GM19240 (cell line): Measurements from ENCODE around the gene PCYOX1L.

Experiments used
- DNase-seq: peaks from one replicate; pipeline ENCODE4 v3.0.0; 2011; ENCODE audit warnings: low spot score; ENCODE audit not compliant: insufficient read length

The PCYOX1L gene, protein sequence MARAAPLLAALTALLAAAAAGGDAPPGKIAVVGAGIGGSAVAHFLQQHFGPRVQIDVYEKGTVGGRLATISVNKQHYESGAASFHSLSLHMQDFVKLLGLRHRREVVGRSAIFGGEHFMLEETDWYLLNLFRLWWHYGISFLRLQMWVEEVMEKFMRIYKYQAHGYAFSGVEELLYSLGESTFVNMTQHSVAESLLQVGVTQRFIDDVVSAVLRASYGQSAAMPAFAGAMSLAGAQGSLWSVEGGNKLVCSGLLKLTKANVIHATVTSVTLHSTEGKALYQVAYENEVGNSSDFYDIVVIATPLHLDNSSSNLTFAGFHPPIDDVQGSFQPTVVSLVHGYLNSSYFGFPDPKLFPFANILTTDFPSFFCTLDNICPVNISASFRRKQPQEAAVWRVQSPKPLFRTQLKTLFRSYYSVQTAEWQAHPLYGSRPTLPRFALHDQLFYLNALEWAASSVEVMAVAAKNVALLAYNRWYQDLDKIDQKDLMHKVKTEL

GRCh38 chr5:149357370-149358293 is at the start of gene PCYOX1L:
Gene PCYOX1L, plus strand, starts transcription at chr5:149358046. Its CDS starts 23 bp downstream, at chr5:149358069.
- peak; percentile 89 for DNase-seq

GRCh38 chr5:149309354-149309753 is 48.5 kb upstream of the PCYOX1L start:
- DNase-seq, result no peak

DNA sequence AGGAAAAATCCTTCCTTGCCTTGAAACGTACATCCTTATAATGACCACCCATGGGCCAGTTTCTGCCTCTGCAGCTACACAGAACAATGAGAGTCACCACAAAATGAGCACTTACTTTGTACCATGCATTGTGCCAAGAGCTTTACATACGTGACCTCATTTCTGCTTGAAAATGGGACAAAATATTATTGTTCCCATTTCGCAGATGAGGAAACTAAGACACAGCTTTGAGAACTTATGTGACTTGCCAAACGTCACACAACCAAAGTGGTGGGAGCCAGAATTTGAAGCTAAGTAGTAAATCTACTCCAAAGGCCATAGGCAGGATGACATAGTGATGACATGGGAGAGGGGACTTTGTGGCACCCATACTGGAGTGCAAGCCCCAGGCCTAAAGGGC is 47.4 kb upstream of the PCYOX1L start:
- DNase-seq, result no peak

DNA sequence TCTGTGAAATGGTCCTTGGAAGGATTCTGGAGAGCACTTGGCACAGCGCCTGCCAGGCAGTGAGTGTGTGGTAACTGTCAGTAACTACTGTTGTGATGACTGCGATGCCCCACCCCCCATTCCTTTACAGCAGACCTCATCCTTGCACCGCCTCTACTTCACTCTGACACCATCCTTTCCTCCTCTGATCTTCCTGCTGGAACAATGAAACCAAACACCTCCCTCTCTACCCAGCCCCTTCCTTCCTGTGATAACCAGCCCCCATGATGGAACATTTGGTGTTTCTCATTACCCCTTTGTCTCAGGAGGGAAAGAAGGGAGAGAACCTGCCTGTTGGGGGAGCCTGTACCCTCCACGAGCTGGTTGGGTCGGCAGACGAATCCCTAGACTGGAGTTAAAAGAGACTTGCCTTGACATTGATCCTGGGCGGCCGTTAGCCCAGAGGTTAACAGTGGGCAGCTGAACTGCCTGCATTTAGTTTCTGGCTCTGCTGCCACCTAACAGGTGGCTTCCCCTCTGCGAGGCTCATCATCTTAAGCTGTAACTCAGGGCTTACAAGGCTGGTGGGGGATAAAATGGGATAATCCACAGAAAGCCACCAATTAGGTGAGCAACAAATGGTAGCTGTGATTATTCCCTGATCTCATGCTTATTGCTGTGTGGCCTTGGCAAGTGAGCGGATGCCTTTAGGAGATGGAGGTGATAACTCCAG is 46.7 kb upstream of the PCYOX1L start:
- no peak for DNase-seq

DNA sequence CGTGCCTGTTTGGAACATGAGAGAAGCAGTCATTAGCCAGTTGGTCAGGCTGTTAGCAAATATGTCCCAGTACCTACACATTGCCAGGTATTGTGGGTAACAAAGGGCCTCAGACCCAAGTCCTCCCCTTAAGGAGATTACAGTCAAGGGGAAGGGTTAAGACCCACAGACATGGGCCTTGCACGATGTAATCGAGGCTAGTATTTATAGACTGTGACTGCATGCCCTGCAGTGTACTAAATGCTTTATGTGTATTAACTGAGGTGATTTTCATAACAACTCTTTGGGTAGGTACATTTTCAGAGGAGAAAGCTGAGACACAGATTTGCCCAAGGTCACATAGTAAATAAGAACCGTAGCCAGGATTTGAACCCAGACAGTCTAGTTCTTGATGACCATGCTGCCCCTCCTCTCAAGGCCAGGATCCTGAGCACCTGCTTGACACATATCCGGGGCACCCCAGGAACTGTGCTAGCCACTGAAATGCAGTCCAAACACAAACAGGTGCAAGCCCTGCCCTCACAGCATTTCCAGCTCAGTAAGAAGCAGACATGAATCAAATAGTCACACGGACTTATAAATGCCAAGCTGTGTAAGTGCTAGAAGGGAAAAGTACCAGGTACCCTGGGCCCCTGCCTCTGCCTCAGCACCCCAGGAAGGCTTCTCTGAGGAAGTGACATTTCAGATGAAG is 44.5 kb upstream of the PCYOX1L start:
- no peak for DNase-seq

DNA sequence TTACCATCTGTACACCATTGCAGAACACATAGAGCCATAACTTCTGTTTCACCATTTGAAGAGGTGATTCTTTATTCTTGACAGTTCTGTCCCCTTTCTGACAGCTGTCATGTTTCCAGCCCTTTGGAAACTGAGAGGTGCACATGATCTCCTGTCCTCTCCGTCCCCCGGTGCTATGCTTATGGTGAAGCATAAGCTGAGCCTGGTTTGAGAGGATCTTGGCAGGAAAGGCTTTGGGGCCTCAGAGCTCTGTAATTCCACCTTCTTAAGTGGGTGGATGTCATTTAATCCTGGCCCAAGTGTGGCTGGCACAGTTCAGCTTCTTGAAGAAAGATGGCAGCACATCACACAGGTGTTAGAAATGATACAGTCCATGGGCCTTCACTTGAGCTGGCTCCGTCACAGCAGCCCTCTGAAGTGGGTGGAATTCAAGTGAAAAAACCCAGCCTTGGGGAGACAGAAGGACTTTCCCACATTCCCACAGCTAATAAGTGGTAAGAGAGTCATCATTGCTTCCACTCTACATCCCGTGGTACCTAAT is 43.2 kb upstream of the PCYOX1L start:
- DNase-seq, result no peak

DNA sequence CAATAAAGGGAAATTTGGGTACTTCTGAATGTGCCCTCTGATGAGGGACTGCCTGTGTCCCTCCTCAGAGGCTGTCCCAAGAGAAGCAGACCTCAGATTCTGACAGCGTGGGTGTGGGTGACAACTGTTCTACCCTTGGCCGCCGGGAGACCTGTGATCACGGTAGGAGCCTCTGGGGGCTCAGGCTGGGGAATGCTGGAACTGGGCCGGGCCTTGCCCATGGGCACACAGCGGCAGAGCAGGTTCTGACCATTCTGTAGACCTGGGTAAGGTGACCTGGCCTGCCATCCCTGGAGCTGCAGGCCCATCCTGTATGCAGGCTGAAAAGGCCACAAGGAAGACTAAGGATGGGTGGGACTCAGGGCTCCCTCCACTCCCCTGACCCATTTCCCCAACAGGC is 42.1 kb upstream of the PCYOX1L start:
- no peak for DNase-seq

- DNase-seq, result no peak
These were observed 40.4 kb upstream of the PCYOX1L start for GRCh38 chr5:149317281-149318048.

GRCh38 chr5:149319174-149319573 is 38.7 kb upstream of the PCYOX1L start:
- DNase-seq, result no peak

- no peak for DNase-seq
These were observed 37.0 kb upstream of the PCYOX1L start for GRCh38 chr5:149320791-149321330.

DNA sequence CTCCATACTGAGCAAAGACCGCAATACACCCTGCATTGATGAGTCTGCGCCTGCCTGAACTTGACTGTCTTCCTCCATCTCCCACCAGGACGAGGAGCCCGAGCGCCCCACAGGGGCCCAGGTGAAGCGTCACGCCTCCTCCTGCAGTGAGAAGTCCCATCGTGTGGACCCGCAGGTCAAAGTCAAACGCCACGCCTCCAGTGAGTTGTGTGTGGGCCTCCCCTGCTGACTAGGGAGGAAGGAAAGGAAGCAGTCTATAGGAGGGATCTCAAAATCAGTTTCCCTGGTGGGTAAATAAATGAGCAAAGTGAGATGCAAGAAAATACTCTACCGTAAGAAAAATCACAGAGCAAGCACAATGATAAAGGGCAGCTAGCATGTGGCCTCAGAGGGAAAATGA is 35.3 kb upstream of the PCYOX1L start:
- DNase-seq, result no peak

GRCh38 chr5:149323210-149323609 is 34.6 kb upstream of the PCYOX1L start:
- no peak for DNase-seq

DNA sequence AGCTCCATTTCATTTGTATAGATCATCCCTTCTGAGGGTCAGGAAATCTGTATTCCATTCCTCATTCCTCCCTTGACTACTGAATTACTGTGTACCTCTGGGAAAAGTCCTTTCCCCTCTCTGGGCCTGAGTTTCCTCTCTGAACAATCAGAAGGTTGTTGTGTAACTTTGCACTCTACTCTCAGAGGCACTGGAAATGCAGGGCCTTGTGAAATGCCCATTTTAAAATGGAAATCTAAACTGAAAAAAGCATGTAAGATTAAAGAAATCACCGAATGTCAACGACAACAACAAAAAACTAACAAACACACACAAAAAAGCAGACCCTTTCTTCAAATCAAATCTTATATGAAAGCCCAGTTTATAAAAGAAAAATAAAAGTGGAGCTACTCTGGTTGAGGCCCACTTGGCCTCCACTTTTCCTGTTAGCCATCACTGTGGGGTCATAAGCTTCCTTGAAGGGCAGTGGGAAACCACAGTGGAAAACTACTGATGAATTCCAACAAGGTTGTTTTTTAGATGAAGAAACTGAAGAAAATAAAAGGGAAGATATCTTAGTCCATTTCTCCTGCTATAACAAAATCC is 34.1 kb upstream of the PCYOX1L start:
- no peak for DNase-seq

DNA sequence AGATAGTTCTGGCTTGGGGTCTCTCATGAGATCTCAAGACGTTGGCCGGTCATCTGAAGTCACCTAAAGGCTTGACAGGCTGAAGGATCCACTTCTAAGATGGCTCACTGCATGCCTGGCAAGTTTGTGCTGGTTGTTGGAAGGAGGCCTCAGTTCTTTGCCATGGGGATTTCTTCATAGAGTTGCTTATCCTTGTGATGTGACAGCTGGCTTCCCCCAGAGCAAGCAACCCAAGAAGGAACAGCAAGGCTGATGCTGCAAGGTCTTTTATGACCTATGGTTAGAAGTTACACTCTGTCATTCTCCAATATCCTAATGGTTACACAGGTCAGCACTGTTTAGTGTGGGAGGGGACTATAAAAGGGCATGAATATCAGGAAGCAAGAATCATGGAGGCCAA is 33.2 kb upstream of the PCYOX1L start:
- no peak for DNase-seq

- DNase-seq, result no peak
These were observed 32.6 kb upstream of the PCYOX1L start for GRCh38 chr5:149325166-149325735.

DNA sequence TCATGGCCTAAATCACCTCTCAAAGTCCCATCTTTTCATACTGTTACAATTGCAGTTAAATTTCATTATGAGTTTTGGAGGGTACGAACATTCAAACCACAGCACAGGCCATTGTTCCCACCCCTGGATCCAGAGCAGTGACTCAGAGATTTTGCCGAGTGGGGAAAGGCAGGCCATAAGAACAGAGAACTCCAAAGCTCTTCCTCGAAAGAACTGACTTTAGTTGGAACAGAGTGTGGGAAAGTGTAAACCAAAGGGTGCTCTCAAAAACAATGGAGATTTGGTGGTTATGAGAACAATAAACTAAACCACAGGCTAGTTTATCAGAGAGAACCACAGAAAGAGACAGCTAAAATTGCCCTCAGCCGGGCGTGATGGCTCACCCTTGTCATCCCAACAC is 32.0 kb upstream of the PCYOX1L start:
- no peak for DNase-seq

DNA sequence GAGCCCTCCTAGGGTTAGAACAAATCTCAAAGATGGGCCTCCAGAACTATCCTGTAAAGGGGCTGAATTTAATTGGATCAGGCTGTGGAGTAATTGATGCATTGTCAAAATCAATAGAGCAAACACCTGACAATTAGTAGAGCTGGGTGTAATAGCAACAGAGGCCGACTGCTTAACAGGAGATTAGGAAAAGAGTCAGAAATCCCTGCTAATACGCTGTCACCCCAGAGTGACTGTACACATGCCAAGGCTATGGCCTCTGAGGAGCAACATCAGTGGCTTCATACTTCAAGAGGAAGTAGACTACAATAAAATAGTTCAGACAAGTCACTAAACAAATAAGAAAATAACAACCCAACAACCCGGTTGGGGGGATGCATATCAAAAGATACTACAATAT is 31.2 kb upstream of the PCYOX1L start:
- DNase-seq, result no peak

- no peak for DNase-seq
These were observed 29.7 kb upstream of the PCYOX1L start for GRCh38 chr5:149328177-149328576.
